Activated CD8-positive, alpha-beta memory T cell treated with anti-CD3 and anti-CD28 coated beads for 48 hours (primary cell): Measurements from ENCODE around the gene ARL15.
"Not testable (repeated sequence)": the region's sequence is repeated elsewhere in the genome, so short reads cannot be mapped to it uniquely, and the experiment has no call there.

Experiments
- DNase-seq, 3 experiments: peaks; one replicate each; pipeline ENCODE4 v3.0.0-alpha.2; 2020; ENCODE audit warnings: low read depth in 2 of 3, low spot score in 2 of 3

Gene ARL15

GRCh38 chr5:53997736-53998627 is 312.4 kb downstream of the ARL15 start:
- no peak for DNase-seq

DNA sequence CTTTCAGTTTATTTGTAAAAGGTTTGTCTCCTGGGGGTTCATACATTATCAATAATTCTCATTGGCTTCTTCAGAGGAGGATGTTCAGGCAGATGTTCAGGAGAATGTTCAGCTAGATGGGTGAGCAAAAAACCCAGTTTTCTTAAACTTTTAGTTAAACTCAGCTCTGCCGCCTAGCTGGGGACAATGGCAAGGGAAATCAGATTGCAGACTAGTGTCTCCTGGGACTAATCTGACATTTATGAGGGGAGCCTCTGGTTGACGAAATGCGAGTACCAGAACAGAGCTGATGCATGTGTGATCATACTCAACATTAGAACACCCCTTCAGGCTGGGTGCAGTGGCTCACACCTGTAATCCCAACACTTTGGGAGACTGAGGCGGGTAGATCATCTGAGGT is 314.4 kb downstream of the ARL15 start:
- no peak for DNase-seq

DNA sequence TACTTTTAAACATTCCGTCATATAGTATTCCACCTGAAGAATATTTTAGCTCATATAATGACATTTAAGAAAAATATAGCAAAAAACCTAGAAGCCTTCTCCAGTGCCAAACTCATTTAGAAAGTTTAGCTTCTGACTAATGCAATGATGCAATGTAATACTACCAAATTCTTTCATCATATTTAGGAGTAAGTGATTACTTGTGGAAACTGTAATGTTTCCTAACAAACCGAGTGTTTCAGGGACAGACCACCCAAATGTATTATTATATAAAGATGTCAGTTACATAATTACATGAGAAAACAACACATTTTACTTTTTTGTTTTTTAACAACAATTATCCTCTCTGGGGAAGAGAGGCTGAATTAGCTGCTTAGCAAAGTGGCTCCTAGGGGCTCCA is 316.2 kb downstream of the ARL15 start:
- DNase-seq: no peak

- no peak for DNase-seq
These were observed 318.4 kb downstream of the ARL15 start for GRCh38 chr5:53991942-53992341.

DNA sequence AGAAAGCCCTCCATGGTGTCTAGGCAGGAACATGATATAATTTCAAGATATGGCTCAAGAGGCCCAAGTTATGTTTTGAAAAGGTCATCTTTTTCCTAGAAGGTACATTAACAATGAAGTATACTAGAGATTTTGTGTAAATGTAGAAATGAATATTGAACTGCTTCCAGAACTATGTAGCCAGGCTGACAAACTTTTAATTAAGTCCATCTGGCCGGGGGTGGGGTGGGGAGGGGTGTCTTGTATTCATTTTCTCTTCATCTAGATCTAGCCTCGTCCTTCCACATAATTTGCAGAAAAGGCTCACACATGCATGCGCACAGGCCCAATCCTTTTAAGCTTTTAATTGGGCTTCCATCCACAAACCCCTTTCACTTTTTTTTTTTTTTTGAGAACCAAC is 323.3 kb downstream of the ARL15 start:
- no peak for DNase-seq

GRCh38 chr5:53985796-53986195 is 324.6 kb downstream of the ARL15 start:
- DNase-seq: no peak

- no peak for DNase-seq
These were observed 325.4 kb downstream of the ARL15 start for GRCh38 chr5:53984971-53985370.

DNA sequence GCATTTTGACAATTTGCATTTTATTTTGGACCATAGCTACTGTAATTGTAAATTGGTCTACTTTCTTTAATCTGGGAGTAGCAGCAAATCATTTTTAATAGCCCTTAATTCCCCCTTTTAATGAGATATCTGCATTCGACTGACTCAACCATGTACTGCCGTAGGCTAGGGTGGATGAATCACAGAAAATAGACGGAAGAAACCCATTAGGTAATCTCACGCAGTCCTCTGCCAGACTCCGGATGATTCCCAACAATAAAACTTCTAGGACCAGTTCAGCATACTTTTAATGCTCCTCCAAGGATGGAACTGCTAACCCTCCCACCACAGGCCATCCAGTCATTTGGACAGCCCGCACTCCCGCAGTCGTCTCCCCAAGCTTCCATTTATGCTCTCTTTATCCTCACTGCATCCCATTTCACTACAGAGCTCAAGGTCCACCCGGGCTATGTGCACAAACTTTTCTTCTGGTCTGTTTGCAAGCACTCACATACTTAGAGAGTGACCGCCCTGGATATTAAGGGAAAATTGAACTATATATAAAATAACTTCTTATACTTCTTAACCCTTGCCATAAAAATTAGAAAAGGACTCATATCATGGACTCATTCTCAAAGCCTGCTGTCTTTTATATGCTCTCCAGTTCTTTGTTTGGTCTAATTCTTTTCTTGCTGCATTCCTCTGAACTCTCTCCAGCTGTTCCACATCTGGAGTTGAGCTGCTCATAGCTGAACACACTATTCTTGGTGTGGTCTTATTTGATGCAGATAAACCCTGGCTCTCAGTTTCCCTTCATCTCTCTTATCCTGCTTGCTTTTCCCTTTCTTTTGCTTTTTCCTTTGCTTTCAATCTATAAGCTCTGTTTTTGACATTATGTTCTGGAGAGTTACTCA is 326.6 kb downstream of the ARL15 start:
- DNase-seq: no peak

- DNase-seq: not testable (repeated sequence)
These were observed 328.1 kb downstream of the ARL15 start for GRCh38 chr5:53982319-53982718.

- no peak for DNase-seq
These were observed 330.3 kb downstream of the ARL15 start for GRCh38 chr5:53980061-53980460.

- DNase-seq: no peak
These were observed 336.4 kb downstream of the ARL15 start for GRCh38 chr5:53974021-53974420.

GRCh38 chr5:53972314-53972713 is 338.1 kb downstream of the ARL15 start:
- DNase-seq: no peak

DNA sequence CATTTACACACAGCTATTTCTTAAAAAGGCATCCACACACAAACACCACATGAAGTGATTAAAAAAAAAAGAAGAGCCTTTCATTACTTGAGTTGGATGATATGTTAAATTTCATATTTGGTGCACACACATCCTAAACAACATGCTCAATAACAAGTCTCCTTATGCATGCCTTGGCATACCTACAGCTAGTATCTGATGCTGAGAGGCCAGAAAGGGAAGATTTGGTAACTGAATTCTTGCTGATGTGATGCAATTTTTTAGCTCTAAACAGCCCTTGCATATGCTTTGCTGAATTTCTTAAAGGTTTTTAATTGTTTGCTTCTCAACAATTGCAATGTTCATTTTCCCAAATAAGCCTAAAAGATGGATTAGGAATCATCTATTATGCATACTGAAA is 338.8 kb downstream of the ARL15 start:
- DNase-seq: no peak

DNA sequence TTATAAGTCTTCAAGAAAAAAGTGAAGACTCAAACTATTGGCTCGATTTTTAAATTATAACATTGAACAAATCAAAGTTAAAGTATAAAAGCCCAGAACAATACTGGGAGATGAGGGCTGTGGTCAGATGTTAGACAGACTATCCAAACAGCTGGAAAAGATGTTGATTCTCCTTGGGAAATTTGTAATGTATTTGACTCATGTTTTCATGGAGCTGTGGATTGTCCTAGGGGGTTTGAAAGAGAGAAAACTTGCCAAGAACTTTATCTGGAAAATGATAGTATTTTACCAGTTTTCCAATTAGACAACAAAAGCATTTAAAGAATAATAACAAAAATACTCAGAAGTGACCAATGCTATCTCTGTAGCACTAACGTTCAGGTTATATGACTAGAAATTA is 339.2 kb downstream of the ARL15 start:
- no peak for DNase-seq

DNA sequence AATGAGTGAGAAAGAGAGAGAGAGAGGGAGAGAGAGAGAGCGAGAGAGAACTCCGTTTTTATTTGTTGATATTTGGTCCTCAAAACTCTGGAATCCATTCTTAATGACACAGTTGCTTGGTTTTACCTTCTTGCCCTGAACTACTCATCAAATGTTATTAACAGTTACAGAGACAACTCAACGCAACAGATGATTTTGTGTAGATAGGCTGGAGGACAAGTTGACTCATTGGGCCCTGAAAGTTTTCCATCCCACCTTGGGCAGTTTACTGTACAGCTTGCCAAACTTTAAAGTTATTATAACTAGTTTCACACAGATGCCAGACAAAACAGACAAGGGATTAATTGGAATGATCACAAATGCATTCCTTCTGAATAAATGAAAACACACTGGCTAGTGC is 339.9 kb downstream of the ARL15 start:
- no peak for DNase-seq

GRCh38 chr5:53969176-53969730 is 341.1 kb downstream of the ARL15 start:
- no peak for DNase-seq

GRCh38 chr5:53965459-53965858 is 344.9 kb downstream of the ARL15 start:
- no peak for DNase-seq

GRCh38 chr5:53963958-53964357 is 346.4 kb downstream of the ARL15 start:
- no peak for DNase-seq

GRCh38 chr5:53962306-53962705 is 348.1 kb downstream of the ARL15 start:
- no peak for DNase-seq

- no peak for DNase-seq
These were observed 353.7 kb downstream of the ARL15 start for GRCh38 chr5:53956632-53957031.

DNA sequence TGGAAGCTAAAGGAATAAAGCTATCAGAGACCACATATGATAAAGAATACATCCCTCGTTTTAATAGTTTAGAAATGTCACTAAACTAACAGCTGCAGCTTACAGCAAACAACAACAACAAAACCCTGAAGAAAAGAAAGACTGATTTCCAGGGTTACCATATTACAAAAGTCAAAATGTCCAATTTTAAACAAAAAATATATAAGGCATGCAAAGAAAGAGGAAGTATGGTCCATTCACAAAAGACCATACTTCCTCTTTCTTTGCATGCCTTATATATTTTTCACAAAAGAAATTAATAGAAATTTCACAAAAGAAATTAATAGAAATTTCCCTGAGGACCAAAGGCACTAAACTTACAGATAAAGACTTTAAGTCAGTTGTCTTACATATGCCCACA is 354.2 kb downstream of the ARL15 start:
- DNase-seq: no peak

- no peak for DNase-seq
These were observed 359.8 kb downstream of the ARL15 start for GRCh38 chr5:53950621-53951020.
